ENCODE data around the gene PKN2.

- TF ChIP-seq CTCF (IDR thresholded peaks at IDR 0.05) = no peak
- TF ChIP-seq POLR2A (IDR thresholded peaks at IDR 0.05) = no peak
Observed at GRCh38 chr1:88787023-88787903, 103.2 kb downstream of the PKN2 start.

All from testis (tissue), 2 donors.